ENCODE results near the gene CDADC1.
"Not testable (repeated sequence)": the region's sequence is repeated elsewhere in the genome, so short reads cannot be mapped to it uniquely, and the experiment has no call there.

Gene CDADC1

DNA sequence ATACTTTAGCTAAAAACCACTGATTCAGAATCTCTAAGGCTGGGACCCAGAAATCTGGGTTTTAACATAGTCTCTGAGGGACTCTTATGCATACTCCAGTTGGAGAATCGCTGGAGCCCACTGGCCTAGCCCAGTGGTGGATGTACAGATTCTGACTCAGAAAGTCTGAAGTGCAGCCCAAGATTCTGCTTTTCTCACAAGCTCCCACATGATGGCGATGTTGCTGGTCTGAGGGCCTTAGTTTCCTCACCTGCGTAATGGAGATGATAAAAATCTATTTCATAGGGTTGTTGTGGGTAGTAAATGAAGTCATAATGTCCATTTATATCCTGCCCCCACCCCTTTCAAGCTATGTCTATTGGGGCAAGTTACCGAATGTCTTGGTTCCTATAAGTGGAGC lies 7.7 kb upstream of the CDADC1 start:
- DNase-seq: peak; percentile 51

DNA sequence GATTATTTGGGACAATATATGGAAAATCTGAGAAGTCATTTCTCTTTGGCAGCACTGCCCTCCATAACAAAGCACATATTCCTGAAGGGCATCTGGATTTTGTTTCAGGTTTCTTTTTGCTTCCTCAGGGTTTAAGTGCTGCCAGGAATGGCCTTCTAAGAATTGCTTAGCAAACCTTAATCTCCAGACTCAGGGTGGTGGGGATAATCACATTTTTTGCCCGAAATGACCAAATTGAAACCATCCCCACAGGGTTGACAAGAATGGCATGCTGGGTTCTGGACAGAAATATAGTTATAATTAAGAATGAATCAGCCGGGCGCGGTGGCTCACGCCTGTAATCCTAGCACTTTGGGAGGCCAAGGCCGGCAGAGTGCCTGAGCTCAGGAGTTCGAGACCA lies 6.4 kb upstream of the CDADC1 start:
- no peak for DNase-seq

DNA sequence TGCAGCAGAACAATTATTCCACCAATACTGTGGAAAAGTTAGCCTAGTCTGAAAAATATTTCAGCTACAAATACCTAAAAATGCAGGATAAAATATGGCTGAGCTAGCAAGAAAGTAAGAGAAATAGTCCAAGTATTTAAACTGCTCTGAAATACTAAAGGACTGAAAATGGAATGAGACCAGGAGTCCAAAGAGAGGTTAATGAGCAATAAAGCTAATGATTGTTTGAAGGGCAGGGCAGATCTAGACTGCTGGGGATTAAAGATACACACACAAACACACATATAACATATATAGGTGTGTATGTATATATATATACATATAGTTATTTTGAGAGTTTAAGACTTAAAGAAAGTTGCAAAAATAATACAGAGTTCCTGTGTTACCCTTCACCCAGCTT lies 2.6 kb upstream of the CDADC1 start:
- DNase-seq: no peak

DNA sequence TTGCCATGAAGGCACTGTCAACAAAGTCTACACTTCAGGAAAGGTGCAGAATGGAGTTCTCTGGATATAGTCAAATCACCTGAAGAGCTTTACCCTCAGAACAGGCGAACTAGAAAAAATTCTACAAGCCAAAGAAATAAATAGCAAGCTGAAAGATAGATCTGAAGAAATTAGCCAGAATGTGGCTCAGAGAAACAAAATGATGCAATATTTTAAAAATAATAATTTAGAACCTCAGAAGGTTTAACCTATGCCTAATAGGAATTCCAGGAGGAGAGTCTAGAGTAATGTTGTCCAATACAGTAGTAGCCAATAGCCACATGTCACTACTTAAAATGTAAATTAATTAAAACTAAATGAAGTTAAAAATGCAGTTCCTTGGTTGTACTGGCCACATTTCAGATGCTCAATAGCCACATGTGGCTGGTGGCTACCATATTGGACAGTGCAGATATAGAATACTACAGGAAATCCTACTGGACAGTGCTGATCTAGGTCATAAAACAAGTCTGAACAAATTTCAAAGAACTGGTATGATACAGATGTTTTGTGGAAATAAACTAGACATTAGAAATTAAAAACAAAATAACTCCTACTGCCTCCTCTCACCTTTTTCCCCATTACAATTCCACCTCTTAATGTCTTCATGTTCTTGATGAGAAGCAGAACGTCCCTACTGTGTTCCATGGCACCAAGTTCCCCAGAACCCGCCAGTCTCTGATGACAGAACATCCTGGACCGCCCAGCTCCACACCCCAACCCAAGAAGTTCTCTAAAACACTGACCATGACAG lies 679 bp upstream of the CDADC1 start:
- no peak for DNase-seq

DNA sequence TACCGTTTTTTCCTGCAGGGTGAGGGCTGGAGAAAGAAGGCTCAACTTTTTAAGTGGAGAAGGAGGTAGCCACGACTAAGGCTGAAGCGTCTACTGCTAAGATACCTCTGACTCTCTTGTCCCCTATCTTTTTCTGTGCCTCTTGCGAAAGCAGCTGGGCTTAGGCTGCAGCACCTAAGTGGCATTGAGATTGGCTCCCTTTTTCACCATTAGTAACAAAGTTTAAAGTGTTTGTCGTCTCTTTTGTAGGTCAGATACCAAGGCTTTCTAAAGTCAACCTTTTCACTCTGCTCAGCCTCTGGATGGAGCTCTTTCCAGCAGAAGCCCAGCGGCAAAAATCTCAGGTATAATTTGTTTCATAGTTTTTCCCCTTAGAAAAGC lies 887 bp downstream of the CDADC1 start:
- peak; percentile 10 for DNase-seq

DNA sequence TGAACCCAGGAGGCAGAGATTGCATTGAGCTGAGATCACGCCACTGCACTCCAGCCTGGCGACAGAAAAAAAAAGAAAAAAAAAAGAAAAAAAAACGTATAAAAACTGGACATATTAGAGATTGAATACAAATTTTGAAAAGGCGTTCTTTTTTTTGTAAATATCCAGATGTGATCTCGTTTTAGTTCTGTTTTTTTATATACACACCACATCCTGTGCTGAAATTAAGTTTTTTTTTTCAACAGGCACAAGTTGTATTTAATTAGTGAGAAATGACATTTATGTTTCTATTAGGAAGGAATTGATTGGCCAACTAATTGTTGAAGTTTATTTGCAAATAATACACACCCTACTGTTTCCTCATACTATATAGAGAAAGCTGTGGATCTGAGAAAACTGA lies 3.6 kb downstream of the CDADC1 start:
- DNase-seq: no peak

DNA sequence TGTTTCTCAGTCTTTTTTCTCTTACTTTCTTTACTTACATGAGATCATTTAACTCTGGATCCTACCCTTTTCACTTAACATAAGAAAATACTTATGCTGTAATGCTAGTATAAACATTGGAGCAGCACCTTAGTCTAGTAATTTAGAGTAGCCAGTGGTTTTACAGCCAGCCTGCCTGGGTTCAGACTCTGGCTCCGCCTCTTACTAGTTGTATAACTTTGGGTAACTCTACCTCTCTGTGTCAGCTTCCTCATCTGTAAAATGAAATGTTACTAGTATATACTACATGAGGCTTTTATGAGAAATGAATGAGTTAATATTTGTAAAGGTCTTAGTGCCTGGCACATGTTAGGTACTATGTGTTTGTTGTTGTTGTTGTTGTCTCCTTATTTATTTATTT lies 5.6 kb downstream of the CDADC1 start:
- peak; percentile 7 for DNase-seq

DNA sequence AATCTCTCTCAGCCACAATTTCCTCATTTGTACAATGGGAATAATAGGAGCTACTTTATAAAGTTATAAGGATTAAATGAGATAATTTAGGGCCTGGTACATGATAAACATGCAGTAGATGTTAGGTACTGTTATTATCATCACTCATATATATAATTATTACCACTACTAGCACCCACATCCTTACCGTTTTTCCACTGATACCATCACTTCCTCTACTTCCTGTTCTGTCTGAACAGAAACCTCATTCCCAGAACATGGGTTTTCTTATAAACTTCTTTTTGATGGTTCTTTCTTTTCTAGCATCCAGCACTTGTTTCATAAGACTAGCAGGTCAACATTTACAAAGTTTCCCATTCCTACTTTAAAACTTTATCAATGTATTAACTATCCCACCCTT lies 6.3 kb downstream of the CDADC1 start:
- no peak for DNase-seq

DNA sequence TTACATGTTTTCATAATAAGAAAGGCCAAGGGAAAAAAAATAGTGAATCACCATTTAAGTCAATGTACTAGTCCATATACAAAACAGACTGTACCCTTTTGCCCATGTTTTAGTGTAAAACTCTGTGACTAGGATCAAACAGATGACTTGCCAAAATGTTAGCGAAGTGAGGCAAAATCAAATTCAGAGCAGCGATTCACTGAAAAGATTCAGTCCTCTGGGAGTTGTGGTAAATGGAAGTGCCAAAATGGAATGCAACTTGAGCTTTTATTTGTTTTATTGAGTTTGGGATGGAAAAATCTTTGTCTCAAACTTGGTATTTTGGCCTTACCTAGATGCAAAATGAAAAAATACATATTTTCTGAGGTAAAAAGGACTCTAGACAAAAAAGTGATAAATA lies 9.1 kb downstream of the CDADC1 start:
- DNase-seq: no peak

DNA sequence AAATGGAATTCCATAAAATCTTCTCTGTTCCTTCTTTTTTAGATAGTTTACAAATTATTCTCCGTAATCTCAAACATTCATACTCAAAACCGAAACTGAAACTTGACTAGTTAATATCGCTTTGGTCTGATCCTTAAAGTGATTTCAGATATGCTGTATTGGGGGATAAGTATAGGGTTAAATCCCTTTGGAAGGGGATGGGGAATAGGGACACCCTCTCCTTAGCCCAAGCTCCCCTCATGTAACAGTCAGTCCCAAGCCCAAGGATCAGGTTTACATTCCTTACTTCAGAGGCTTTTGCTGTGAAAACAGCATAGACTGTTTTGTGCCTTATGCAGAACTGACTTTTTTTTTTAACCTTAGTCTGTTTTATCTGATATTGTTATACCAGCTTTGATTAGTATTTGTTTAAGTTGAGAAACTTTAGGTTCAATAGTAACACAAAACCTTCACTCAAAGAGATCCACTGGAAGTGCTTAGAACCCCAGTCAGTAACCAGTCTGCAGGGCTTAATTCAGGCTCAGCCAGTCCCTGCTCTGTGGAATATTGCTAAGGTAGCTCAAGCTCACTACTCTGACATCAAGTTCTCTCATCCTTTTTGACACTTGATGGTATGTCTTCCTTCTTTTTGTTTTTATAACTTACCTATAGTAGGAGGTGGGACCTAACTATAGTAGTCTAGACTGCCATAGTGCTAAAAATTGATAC lies 10.5 kb downstream of the CDADC1 start:
- DNase-seq: peak; percentile 11

DNA sequence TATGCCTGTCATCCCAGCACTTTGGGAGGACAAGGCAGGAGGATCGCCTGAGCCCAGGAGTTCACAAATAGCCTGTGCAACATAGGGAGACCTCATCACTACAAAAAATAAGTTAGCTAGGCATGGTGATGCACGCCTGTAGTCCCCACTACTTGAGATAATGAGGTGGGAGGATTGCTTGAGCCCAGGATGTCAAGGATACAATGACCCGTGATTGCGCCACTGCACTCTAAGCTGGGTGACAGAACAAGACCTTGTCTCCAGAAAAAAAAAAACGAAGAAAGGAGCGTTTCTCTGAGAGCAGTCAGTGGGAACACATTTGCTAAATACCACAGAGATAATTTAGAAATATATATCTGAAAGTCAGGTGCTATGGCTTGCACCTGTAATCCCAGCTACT lies 11.9 kb downstream of the CDADC1 start:
- no peak for DNase-seq

DNA sequence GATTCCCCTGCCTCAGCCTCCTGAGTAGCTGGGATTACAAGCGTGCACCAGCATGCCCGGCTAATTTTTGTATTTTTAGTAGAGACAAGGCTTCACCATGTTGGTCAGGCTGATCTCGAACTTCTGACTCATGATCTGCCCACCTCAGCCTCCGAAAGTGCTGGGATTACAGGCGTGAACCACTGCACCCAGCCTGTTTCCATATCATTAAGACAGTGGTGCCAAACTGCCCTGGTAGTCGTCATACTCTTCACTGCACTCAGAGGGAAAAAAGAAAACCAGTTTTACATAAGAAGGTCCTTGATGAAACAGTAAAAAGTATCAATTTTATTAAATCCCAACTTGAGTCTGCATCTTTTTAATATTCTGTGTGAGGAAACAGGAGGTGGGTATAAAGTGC lies 14.9 kb downstream of the CDADC1 start:
- DNase-seq: no peak

DNA sequence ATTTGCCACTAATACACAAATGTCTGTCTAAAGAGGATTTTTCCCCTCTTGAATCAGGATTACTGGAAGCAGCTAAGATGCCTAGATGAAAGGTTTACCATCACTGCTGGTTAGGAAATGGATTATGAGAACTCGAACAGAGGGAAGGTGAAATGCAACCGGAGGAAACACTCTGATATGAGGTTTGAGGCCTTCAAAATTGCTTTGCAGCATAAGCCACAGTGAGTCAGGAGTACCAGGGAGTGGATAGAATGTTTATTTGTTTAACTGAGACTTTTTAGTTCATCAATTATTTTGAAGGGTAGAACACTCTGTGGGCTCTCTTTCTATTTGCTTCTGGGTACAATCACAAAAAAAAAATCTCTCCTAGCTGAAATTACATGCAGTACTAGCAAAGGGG lies 18.1 kb downstream of the CDADC1 start:
- no peak for DNase-seq

DNA sequence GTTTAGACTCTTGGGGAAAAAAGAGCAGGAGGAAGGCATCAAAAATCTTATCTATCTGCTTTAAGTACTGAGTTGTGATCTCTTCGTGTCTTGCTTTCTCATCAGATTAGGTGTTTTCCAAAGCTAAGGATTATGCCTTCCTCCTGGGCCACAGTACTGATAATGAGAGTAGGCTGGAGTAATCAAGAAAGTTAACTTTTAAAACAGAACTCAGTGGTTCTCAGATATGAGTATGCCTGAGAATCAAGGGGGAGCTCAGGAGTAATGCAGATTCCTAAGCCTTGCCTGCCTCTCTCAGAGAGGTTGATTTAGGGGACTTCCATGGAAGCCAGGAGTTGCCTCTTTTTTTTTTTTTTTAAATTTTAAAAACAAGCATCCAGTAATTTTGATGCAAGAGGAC lies 23.5 kb downstream of the CDADC1 start:
- DNase-seq: no peak

DNA sequence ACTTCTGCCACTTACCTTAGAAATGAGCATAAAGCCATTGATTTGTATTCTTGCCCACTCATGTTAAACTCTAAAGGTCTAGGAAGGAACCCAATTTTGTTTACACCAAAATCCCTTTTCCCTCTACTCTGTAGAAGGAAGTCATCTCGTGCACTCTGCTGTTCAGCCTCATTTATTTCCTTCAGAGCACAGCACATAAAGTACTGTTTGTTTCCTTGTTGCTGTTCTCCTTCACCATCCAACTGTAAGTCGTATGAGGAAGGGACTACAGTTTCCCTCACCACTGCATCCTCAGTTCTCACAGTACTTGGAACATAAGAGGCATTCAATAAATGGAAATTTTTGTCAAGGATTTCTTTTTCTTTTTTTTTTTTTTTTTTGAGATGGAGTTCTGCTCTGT lies 24.6 kb downstream of the CDADC1 start:
- no peak for DNase-seq

DNA sequence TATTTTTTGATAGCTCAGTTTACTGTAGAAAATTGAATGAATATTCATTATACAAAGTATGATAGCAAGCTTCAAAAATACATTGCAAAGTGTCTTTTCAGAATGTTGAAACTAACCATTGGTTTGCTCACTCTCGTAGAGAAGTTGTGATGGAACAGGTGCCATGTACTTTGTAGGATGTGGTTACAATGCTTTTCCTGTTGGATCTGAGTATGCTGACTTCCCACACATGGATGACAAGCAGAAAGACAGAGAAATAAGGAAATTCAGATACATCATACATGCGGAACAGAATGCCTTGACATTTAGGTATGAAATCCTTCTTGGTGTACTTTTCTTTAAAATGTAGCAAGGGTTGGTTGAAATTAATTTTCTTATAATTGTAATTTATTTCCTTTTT lies 30.5 kb downstream of the CDADC1 start:
- DNase-seq: no peak

DNA sequence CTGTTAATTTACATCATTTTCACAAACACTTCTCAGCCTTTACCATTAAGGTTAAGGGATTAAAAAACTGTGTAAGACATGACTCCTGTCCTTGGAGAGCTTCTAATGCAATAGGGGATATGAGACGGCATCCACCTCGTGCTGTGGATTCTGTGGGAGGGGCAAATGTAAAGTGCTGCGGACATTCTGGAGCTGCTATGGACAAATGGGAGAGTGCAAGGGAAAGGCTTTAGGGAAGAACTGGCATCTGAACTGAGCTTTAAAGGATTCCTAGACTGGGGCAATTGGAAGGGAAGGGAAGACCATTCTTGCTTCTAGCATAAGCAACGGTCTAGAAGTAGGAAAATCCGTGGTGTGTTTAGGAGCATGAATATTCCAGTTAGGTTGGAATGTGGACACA lies 31.4 kb downstream of the CDADC1 start:
- no peak for DNase-seq

DNA sequence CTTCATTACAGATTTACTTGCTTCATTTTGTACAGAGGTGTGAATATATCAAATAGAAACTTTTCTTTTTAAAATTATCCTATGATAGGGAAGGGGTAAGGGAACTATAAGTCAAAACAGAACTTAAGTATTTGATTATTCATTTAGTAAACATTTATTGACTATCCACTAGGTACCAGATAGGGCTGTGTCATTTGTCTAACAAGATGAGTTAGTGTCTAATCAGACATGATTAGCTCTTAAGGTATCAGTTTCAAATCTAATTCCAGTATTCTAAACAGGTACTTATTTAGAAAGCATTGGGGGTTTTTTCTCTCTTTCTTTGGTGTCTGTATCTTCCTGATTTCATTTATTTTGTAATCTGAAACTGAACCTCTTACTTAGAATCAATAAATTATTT lies 32.2 kb downstream of the CDADC1 start:
- DNase-seq: no peak

DNA sequence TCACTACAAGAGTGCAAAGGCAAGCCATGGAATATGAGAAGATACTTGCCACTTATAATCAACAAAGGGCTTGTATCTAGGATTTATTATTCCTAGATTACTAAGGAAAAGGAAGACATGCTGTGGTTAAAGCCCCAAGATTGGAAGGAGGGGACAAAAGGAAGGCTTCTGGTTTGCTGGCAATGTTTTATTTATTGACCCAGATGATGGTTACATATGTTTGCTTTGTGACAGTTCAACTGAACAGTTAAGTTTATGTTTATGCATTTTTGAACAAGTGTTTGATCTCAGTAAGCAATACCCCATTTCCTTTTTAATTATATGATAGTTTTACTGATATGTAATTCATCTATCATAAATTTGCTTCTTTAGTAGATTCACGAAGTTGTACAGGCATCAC lies 40.3 kb downstream of the CDADC1 start:
- no peak for DNase-seq

DNA sequence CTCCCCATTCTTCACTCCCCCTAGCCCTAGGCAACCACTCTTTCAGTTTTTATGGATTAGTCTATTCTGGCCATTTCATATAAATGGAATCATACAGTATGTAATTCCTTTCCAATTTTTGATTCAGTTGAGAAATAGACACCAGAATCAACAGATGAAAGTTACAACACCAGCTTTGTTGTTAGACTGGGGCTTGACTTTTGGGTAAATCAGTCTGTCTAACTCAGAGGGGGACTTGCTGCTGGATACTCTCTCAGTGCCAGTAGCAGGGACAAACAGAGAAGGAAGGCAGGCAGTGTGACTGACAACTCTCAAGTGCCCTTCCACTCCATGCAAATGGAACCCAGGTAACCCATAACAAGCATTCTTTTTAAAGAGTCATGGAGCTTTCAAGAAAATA lies 40.7 kb downstream of the CDADC1 start:
- no peak for DNase-seq

DNA sequence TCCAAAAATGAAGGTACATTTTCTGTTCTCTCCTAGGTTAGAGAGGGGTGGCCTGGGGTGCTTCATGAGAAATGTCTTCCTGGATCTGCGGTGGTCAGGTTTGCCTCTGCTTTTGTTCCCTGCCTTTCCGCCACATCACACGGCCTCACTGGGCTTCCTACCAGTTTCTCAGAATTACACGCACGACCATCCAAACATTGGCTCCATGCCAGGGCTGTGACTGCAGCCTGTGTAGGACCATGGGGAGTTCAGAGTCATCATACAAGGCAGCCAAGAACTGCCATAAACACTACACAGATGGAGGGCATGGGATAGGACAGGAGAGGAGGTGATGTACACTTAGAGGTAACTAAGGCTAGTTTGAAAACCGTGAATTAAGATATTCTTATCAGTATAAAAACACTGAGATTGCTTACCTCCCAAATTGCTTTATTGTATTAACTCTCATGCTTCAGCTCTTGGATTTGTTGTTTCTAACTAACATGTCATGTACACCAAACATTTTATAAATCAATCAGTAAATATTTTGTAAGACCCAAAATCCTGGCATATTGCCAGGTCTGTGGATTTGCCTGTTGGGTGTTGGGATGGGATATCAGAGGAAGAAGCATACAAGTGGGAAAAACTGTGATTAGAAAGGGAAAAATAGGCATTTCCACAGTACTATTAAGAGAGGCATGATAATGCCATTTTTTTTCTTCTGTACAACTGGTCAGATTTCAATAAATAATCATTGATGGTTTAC lies 45.2 kb downstream of the CDADC1 start:
- DNase-seq: no peak

DNA sequence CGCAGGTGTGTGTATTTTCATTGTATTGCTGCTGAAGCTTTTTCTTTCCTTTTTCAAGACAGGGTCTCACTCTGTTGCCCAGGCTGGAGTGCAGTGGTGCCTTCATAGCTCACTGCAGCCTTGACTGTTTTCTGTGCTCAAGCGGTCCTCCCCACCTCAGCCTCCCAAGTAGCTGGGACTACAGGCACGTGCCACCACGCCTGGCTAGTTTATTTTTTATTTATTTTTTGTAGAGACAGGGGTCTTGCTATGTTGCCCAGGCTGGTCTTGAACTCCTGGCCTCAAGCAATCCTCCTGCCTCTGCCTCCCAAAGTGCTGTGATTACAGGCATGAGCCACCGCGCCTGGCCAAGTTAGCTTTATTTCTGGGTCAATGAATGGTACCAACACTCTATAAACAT lies 47.0 kb downstream of the CDADC1 start:
- DNase-seq: not testable (repeated sequence)

DNA sequence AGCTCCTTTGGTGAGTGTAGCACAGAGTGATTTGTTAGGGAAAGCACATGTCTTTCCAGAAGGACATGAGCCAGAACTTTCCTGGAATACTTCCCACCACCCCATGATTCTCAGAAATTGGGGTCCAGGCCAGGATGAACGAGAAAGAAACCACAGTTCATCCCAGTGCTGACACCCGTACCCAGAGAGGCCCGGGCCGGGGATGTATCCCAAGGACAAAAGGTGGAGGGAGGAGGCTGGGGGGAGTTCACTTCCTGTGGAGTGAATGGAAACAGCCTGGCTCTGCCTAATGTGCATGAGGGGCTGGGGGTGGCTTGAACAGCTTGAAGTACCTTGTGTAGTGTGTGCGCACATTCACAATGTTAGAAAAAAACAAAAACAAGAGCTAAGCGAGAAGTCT lies 47.5 kb downstream of the CDADC1 start:
- no peak for DNase-seq

DNA sequence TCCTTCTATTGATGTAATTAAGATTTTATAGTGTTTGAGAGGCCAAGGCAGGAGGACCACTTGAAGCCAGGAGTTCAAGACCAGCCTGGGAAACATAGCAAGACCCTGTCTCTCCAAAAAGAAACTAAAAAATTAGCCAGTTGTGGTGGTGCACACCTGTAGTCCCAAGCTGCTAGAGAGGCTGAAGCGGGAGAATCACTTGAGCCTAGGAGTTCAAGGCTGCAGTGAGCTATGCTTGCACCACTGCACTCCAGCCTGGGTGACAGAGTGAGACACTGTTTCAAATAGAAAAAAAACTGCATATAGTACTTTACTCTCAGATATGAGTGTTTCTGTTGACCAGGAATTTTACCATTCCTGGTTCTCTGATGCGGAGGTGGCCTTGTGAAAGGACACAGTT lies 48.9 kb downstream of the CDADC1 start:
- DNase-seq: no peak

All from CD4-positive, alpha-beta T cell treated with Interleukin-17A for 4 hours (primary cell).